A204.1 (cell line): Measurements from ENCODE around the gene OBSCN.
"Not testable (repeated sequence)": the region's sequence is repeated elsewhere in the genome, so short reads cannot be mapped to it uniquely, and the experiment has no call there.

Experiments used
- FAIRE-seq: peaks from 2 replicates; lab custom pipeline; 2012; peaks lifted over from hg19 to GRCh38; lab: Jason Lieb, UNC

The OBSCN gene

DNA sequence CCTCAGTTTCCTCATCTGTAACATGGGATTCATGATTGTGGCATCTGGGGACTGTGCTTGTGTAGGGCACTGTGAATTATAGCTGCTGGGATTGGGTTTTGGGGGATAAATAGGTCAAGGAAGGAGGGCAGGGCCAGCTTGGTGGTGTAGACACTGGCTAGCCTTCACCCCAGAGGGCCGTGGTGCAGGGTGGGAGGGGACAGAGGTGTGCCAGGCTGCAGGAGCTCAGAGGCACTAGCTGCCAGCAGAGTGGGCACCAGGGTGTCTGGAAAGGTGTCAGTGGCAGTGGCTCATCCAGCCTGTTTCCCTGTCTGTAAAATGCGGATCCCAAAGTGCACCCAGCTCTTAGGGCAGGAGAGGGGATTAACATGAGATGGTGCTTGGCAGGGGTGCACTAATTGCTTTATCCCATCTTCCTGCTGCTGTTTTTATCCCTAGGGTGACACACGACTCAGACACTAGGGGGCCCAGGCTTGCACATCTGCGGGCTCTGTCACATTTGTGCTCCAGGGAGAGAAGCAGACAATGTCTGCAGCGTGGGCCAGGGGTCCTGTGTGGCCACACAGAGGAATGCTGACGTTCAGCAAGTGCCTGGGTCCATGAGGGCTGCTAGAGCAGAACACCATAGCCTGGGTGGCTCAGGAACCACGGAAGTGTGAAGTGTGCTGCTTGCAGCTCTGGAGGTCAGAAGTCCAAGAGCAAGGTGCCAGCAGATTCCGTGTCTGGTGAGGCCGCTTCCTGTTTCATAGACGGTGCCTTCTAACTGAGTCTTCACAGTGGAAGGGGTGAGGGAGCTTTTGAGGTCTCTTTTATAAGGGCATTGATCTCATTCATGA, 19.3 kb downstream of the OBSCN start:
- no peak for FAIRE-seq

DNA sequence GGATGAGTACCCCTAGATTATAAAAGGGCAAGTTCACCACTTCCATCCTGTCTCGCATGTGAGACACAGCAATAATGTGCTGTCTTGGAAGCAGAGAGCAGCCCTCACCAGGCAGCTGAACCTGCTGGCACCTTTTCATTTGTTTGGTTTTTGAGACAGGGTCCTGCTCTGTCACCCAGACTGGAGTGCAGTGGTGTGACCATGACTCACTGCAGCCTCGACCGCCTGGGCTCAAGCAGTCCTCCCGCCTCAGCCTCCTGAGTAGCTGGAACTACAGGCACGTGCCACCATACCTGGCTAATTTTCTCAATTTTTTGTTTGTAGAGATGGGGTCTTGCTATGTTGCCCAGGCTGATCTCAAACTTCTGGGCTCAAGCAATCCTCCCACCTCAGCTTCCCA, 20.3 kb downstream of the OBSCN start:
- FAIRE-seq = not testable (repeated sequence)

DNA sequence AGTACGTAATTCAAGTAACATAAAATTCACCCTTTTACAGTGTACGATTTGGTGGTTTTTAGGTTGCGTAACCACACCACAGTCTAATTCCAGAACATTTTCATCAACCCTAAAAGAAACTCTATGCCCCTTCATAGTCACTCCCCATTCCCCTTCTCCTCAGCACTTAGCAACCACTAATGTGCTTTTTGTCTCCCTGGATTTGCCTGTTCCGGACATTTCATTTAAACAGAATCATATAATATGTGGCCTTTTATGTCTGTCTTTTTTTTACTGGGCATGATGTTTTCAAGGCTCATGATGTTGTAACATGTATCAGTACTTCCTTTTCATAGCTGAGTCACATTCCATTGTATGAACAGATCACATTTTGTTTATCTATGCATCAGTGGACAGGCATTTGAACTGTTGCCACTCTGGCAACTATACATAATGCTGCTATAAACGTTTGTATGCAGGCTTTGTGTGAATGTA, 20.8 kb downstream of the OBSCN start:
- no peak for FAIRE-seq

DNA sequence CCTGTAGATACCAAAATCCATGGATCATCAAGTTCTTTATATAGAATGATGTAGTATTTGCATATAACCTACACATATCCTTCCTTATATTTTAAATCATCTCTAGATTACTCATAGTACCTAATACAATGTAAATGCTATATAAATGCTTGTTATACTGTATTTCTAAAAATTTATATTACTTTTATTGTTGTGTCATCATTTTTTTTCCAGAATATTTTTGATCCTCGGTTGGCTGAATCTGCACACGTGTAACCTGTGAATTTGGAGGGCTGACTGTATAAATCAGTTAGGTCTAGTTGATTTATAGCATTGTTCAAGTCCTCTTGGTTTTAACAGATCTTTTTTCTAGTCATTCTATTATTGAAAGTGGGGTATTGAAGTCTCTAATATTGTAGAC, 23.3 kb downstream of the OBSCN start:
- FAIRE-seq = no peak

DNA sequence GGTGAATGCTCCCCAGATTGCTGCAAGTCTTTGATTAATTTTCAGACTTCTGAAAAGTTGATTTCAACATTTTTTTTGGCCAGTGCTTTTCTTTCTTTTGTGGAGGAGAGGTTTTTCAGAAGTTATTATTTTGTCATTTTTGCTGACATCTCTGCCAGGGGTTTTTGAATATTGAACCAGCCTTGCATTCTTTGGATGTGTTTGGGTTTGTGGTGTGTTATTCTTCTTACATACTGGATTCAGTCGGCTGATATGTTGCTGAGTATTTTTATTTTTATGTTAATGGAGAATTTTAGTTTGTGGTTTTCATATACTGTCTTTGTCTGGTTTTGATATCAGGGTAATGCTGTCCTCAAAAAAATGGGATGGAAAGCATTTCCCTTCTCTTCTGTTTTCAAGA, 25.3 kb downstream of the OBSCN start:
- FAIRE-seq = no peak

DNA sequence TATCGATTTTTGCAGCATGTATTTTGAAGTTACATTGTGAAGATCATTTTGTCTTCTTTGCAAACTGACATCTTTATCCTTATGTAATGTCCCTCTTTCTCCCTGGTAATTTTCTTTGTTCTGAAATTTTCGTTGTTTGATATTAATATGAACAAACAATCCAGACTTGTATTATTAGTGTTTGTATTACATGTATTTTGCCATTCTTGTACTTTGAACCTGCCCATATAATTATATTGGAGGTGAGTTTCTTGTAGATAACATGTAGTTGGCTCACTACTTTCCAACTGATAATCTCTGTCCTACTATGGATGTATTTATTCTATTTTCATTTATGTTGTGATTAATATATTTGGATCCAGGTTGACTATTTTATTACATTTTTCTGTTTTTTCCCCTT, 27.1 kb downstream of the OBSCN start:
- FAIRE-seq = no peak

DNA sequence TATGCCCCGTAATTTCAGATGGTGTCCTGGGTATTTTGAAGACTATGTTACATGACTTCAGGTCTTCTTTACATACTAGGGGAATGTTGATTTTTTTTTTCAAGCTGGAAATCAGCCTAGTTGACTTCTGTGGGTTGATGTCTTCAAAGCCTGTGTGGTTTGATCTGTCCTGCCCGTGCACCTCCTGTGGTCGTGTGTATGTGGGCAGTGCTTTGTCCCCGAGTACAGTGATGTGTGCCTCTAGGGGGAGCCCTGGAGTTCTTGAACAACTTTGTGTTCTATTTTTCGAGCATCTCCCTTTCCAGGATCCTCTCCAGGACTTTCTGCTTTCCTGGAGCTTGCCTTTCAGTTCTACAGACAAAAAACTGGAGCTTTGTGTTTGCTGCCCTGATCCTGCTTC, 28.9 kb downstream of the OBSCN start:
- FAIRE-seq = no peak

DNA sequence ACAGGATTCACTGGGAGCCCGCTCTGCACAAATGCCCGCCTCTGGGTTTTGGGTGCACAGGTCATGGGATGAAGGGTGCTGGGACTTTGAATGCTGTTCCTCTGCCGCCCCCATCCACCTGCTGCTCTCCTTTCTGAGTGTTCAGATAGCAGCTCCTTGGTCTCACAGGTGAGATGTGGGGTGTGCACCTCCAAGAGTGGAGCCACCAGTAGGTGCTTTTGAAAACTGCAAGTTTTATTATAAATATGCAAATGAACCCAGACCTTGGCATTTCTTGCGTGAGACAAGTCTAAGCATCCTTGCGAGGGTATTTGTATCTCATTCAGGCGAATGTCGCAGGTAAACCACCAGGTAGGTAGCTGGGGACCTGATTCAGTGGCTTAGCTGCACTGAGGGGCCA, 30.2 kb downstream of the OBSCN start:
- FAIRE-seq = no peak

DNA sequence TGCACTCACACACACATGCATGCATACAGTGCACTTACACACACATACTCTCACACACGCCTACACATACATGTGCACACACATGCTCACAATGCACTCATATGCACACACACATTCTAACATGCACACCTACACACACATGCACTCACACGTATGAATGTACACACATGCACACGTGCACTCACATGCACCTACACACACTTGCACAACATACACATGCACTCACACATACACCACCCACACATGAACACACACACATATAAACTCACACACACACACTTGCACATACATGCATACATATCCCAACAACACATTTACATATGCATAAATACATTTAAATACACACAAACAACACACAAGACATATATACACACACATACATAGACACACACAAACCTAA, 30.6 kb downstream of the OBSCN start:
- no peak for FAIRE-seq

DNA sequence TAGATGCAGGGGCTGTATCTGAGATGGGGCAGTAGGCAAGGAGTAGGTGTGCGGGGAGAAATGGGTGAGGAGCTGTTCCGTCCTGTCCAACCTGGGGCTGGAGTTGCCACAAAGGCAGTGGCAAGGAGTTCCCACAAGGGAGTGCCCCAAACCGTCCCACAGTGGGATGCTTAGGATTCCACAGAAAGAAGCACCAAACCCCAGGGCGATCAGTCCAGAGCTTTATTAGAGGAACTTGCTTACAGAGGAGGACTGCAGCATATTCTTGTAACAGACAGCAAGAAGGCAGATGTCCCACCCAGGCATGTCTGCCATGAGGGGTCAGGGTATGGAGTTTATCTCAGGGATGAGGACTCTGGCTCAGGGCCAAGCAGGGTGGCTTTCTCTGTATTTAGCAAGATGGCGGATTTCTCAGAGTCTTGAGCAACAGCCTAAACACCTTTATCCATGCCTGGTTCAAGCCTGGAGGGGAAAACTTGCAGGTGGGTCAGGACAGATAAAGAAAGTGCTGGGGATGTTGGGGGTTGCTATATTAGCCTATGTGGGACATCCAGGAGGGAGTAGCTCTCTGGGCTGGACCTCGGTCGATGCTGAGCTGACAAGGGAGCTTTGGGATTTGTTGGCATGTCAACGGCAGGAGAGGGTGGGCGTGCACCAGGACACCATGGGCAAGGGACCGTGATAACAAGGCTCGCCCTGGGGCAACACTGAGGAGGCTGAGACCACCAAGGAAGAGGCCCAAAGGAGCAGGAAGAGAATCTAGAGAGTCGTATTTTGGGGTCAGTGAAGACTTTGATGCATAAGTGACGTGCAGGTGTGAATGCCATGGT, 32.8 kb downstream of the OBSCN start:
- FAIRE-seq = no peak

DNA sequence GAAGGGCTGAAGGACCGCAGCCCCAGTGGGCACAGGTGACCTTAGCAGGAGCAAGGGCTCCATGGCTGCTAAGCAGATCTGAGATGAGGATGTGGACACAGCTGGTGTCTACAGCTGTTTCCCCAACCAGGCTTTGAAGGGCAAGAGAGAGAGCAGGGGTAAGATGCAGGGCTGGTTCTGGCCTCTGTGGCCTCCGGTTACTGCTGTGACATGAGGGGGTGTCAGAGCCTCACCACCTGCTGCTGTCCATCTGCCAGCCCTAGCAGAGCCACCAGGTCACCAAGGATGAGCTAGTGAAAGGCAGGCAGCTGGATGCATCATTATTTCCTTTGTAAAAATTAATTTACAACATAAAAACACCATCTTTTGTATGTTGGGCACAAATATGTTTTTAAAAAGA, 33.4 kb downstream of the OBSCN start:
- no peak for FAIRE-seq

DNA sequence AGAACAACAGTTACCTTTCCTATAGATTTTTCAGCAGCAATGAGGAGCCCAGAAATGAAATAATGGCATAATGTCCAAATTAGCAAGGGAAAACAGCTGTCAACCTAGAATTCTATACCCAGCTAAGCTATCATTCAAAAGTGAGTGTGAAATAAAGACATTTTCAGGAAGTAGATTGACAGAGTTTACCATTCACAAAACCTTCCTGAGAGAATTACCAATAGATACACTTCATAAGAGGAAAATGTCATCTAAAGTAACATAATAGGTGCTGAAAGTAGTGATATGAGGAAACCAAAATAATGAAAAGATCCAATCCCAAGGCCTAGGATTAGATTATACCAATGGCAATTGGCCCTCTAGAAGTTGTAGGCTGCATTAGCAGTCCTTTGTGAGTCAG, 34.6 kb downstream of the OBSCN start:
- FAIRE-seq = no peak

DNA sequence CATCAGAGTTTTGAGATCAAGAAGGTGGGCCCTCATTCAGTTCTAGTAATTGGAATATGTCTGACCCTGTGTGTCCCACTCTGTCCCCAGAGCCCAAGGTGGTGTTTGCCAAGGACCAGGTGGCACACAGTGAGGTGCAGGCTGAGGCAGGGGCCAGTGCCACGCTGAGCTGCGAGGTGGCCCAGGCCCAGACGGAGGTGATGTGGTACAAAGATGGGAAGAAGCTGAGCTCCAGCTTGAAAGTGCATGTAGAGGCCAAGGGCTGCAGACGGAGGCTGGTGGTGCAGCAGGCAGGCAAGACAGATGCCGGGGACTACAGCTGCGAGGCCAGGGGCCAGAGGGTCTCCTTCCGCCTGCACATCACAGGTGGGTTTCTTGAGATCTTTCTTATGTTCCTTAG, 35.2 kb downstream of the OBSCN start:
- no peak for FAIRE-seq

DNA sequence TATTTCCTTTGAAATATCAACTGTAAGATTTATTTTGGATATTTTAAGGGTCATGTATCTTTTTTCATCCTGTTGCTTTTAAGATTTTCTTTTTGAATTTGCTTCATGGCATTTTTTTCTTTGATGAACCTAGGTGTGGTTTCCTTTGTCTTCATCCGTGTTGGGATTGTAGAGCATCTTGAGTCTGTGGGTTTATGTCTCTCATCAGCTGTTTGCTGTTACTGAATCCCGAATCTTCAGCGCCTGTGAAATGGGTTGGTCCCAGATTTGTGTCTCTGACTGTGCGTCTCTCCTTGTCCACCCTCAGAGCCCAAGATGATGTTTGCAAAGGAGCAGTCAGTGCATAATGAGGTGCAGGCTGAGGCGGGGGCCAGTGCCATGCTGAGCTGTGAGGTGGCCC, 36.1 kb downstream of the OBSCN start:
- FAIRE-seq = not testable (repeated sequence)

DNA sequence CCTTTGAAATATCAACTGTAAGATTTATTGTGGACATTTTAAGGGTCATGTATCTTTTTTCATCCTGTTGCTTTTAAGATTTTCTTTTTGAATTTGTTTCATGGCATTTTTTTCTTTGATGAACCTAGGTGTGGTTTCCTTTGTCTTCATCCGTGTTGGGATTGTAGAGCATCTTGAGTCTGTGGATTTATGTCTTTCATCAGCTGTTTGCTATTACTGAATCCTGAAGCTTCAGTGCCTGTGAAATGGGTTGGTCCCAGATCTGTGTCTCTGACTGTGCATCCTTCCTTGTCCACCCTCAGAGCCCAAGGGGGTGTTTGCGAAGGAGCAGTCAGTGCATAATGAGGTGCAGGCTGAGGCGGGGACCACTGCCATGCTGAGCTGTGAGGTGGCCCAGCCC, 37.3 kb downstream of the OBSCN start:
- no peak for FAIRE-seq

DNA sequence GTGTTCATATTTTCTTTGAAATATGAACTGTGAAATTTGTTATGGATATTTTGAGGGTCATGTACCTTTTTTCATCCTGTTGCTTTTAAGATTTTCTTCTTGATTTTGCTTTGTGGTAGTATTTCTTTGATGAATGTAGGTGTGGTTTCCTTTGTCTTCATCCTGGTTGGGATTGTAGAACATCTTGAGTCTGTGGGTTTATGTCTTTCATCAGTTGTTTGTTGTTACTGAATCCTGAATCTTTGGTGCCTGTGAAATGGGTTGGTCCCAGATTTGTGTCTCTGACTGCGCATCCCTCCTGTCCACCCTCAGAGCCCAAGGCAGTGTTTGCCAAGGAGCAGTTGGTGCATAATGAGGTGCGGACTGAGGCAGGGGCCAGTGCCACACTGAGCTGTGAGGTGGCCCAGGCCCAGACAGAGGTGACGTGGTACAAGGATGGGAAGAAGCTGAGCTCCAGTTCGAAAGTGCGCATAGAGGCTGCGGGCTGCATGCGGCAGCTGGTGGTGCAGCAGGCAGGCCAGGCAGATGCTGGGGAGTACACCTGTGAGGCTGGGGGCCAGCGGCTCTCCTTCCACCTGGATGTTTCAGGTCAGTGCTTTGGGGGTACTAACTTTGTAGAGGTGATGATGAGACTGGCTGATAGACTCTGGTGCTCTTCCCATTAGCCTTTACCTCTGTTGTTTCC, 38.5 kb downstream of the OBSCN start:
- FAIRE-seq = no peak

DNA sequence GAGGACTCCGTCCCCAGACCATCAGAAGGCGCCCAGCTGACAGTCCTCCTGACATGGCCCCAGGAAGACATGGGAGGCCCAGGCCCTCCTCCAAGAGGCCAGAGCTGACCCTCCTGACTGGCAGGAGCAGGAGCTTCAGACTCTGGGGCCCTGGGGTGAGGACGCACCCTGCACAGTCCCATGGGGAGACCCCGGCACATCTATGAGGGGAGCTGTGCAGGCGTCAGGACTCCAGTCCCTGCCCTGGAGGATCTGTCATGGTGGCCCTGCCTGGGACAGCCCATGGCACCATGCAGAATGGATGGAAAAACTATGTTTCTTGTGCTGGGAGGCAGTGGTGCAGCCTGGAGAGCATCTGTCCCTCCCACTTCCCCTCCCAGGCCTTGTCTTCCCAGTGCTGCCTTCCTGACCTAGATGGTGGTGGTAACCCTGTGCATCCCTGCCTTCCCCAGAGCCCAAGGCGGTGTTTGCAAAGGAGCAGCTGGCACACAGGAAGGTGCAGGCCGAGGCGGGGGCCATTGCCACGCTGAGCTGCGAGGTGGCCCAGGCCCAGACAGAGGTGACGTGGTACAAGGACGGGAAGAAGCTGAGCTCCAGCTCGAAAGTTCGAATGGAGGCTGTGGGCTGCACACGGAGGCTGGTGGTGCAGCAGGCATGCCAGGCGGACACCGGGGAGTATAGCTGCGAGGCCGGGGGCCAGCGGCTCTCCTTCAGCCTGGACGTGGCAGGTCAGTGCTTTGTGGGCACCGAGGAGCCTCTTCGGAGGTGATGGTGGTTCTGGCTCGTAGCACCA, 41.9 kb downstream of the OBSCN start:
- no peak for FAIRE-seq

DNA sequence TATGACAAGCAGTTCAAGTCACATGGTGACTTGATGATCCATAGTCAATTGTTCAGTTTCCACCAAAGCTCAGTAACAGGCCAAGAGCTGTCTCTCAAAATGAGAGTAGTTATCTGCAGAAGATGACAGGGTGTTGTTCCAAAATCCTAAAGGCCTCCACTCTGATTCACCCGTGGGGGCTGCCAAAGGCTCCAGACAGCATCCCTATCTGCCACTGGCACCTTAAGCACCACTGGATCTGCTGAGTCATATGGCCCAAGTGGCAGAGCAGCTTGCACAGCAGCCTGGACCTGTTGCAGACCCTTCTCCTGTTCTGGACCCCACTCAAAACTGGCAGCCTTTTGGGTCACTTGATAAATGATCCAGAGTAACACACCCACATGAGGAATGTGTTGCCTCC, 44.6 kb downstream of the OBSCN start:
- not testable (repeated sequence) for FAIRE-seq

DNA sequence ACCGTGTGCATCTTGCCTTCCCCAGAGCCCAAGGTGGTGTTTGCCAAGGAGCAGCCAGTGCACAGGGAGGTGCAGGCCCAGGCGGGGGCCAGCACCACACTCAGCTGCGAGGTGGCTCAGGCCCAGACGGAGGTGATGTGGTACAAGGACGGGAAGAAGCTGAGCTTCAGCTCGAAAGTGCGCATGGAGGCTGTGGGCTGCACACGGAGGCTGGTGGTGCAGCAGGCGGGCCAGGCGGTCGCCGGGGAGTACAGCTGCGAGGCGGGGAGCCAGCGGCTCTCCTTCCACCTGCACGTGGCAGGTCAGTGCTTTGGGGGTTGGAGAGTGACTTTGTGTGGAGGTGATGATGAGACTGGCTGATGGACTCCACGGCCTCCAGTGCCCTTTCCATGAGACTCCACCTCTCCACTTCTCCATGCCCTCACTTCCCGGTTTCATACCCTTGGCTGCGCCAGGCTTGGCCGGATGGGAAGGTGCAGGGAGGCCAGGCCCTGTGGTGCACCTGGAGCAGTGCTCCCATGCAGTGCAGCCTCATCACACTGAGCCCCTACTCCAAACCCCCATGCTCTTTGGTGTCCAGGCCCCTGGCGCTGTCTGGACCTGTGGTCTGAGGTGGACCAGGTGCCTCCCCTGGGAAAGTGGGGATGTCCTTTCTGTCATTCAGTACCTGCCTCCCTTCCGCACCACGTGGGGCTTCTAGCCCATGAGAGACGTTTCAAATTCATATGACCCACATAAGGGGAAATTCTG, 49.0 kb downstream of the OBSCN start:
- no peak for FAIRE-seq

DNA sequence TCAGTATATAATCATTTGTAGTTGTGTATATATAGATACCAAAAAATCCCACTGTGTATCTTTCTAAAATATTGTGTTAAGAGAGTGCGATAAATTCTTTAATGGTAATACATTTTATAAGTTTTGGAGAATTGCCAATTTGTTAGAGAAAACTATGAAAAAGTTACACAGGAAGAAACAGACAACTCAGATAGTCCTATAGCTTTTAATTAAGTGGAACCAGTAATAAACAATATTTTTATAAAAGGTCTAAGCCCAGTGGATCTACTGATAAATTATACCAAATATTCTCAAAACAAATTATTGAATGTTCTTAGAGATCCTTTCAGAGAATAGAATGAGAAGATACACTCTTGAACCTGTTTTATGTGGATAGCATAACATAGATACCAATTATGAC, 50.6 kb downstream of the OBSCN start:
- FAIRE-seq = no peak

DNA sequence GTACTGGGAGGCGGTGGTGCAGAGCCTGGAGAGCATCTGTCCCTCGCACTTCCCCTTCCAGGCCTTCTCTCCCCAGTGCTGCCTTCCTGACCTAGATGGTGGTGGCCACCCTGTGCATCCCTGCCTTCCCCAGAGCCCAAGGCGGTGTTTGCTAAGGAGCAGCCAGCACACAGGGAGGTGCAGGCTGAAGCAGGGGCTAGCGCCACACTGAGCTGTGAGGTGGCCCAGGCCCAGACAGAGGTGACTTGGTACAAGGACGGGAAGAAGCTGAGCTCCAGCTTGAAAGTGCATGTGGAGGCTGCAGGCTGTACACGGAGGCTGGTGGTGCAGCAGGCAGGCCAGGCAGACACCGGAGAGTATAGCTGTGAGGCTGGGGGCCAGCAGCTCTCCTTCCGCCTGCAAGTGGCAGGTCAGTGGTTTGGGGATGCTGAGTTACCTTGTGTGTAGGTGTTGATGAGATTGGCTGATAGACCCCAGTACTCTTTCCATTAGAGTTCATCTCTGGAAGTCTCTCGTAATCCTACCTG, 51.6 kb downstream of the OBSCN start:
- no peak for FAIRE-seq
